AG20443 (cell line): ENCODE data around the gene CCDC194.

ENCODE experiments used
- DNase-seq: peaks from one replicate; pipeline ENCODE4 v3.0.0; 2012; ENCODE audit warnings: low spot score, mixed read lengths

CCDC194 gene

DNA sequence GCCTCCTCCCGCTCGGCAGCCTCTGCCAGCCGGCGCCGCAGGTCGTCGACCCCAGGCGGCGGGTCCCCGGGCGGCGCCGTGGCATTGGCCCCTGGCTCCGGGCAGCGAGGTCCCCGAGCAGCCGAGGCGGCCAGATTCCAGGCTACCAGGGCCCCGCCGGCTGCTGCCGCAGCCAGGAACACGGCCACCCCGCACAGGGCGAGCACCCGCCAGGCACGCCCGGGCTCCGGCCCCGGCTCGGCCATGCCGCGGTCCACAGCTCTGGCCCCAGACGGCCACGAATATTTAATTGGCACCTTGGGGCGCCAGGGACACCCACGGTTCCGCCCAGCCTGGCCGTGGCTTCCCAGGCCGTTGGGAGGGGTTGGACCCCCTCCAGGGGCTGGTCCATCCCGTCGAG lies at the start of gene CCDC194:
Gene CCDC194 (minus strand): TSS at position 283 of the 400 bp plus-strand sequence. CDS start 38 bp downstream, at position 245.
- DNase-seq: peak; percentile 8

DNA sequence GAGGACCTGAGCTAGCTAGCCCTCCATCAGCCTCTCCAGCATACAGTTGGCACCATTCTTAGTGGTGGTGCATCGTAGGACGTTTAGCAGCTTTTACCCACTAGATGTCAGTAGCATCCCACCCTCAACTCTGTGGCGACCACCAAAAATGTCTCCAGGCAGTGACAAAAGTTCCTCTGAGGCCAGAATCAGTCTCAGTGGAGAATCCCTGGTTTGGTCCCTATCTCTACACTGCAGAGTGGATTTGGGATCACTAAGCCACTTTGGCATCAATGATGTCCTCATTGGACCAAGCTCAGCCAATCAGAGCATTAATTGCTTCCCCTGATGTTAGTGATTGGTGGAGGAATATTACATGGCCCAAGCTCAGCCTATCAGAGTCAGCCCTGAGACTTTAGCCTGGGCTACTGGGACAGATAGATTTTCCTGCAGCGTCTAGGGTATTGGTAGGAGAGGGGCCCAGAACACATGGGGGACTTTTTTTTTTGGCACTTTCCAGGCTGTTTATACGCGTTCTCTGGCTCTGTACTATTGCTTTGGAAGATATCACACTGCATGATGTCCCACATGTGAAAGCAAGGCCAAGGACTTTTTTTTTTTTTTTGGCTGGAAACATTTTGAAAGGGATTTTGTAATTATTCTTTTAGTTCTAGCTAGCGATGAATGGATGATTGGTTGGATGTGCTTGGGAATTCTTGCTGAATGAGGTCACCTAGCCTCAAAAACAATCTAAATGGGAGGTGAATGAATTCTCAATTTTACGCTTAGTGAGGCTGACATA lies 47.4 kb upstream of the CCDC194 start:
- DNase-seq: peak; percentile 44

GRCh38 chr19:17436874-17437267 lies 42.9 kb upstream of the CCDC194 start:
- no peak for DNase-seq

- DNase-seq: no peak
These were observed 42.3 kb upstream of the CCDC194 start for GRCh38 chr19:17436094-17436873.

- no peak for DNase-seq
These were observed 41.2 kb upstream of the CCDC194 start for GRCh38 chr19:17435218-17435617.

DNA sequence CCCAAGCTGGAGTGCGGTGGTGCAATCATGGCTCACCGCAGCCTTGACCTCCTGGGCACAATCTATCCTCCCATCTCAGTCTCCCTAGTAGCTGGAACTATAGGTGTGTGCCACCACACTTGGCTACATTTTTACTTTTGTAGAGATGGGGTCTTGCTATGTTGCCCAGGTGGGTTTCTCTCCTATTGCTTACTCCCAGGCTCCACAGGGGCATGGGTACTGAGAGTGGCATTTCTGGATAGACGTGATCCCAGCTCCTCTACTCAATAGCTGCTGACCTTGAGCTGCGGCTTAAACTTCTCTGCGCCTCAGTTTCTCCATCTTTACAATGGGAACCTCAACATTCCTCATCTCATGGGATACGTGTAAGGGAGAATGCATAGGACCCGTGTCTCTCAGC lies 37.4 kb upstream of the CCDC194 start:
- no peak for DNase-seq

GRCh38 chr19:17429641-17430113 lies 35.7 kb upstream of the CCDC194 start:
- no peak for DNase-seq

- DNase-seq: peak; percentile 62
These were observed 30.9 kb upstream of the CCDC194 start for GRCh38 chr19:17424743-17425365.

DNA sequence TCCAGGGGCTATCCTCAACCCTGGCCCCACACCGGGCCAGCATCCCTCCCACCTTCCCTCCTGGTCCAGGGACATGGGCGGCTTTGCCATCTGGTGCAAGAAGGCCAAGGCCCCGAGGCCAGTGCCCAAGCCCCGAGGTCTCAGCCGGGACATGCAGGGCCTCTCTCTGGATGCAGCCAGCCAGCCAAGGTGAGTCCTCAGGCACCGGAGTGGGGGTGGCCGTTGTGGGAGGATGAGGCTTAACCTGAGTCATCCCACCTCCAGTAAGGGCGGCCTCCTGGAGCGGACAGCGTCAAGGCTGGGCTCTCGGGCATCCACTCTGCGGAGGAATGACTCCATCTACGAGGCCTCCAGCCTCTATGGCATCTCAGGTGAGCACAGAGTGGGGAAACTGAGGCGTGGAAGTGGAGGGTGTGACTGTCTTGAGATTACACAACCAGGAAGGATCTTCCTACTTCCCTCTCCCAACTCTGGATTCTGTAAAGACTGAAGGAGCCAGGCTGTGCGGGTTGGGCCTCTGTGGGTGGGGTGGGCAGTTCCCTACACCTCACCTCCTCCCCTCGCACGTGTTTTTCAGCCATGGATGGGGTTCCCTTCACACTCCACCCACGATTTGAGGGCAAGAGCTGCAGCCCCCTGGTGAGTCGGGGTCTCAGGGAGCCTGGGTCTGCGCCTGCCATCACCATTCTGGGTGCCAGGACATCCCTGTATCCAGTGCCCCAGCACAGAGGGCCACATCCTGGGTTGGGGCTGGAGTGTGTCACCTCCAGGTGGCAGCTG lies 29.6 kb upstream of the CCDC194 start:
- DNase-seq: peak; percentile 1

DNA sequence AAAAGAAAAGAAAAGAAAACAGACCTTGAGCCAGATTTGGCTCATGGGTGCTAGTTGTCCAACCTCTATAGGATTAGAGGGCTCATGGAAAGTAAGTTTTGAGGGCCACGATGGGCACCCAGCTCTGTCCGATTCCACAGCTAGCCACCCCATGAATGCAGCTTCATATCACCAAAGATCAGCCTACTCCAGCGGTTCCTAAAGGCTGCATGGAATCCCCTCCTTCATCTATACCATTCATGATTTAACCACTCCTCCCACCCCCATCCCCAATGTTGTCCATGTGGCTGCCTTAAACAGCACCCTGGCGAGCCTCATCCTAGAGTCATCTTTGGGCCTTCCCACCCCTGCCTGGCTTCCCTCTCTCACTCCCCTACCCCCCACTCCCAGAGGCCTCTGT lies 27.9 kb upstream of the CCDC194 start:
- DNase-seq: no peak

DNA sequence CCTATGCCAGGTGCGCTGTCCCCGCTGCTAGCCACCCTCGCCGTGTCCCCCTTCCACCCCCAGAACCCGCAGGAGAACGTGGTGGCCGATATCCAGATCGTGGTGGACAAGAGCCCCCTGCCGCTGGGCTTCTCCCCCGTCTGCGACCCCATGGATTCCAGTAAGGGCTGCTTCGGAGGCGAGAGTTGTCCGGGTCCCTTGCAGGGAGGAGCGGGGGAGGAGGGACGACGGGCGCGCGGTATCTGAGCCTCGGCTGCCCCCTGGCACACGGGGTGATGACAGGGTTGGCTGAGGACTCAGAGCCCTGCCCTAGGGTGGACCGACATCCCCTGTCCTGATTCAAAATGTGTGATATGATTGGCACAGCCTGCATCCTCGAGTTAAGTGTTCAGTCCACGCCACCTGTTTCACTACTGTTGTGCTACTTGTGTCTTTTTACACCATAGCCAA lies 26.5 kb upstream of the CCDC194 start:
- DNase-seq: peak; percentile 52

GRCh38 chr19:17419621-17420474 lies 25.9 kb upstream of the CCDC194 start, which contains the start of gene MVB12A:
Gene MVB12A (plus strand): TSS chr19:17420047. CDS start chr19:17420136, 89 bp downstream.
- peak; percentile 100 for DNase-seq

DNA sequence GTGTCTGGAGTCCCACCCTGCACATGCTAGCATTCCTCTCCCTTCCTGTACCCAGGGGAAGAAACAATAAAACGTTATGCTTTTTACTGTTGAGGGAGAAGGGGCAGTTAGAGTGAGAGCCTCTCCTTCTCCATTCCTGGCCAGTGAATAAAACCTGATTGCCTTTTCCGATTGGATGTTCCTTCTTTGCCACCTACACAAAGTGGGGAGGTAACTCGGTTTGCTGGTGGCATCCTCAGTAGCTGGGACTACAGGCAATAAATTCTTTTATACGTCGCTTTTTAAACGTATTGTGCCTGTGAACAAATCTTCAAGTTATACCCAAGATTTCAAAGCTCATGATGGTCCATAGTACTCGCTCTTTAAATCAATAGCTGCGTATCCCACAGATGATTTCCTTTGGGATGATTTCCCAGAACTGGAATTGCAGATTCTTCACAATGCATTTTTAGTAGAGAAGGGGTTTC lies 25.2 kb upstream of the CCDC194 start:
- peak; percentile 3 for DNase-seq

GRCh38 chr19:17418710-17419109 lies 24.7 kb upstream of the CCDC194 start:
- DNase-seq: no peak

DNA sequence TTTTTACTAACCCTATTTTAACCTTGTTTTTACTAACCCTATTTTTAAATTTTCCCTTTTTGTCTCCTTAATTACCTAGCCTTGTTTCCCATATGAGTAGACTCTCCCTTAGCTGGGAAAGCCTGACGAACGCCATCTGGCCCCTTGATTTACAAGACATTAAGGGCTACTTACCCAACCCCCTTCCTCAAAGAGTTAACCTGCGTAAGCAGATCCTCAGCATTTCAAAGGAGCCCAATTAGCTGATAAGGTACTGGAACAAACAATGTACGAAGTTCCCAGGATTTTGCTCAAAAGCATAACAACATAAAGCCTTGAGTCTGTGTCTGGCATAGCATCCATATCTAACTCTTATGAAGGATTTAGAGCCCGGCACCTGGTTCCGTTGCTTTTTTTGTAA lies 21.1 kb upstream of the CCDC194 start:
- no peak for DNase-seq

DNA sequence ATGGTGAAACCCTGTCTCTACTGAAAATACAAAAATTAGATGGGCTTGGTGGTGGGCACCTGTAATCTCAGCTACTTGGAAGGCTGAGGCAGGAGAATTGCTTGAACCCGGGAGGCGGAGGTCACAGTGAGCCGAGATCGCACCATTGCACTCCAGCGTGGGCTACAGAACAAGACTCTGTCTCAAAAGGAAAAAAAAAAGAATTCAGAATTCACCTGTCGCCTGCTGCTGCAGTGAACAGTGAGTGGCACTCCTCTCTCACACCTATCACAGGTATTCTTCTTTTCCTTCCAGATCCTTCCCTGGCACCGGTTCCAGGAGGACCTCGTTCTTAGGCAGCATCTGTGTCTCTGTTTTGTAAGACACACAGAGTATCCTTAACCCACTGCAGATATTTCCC lies 20.1 kb upstream of the CCDC194 start:
- DNase-seq: no peak

GRCh38 chr19:17411801-17412200 lies 17.8 kb upstream of the CCDC194 start:
- DNase-seq: no peak

DNA sequence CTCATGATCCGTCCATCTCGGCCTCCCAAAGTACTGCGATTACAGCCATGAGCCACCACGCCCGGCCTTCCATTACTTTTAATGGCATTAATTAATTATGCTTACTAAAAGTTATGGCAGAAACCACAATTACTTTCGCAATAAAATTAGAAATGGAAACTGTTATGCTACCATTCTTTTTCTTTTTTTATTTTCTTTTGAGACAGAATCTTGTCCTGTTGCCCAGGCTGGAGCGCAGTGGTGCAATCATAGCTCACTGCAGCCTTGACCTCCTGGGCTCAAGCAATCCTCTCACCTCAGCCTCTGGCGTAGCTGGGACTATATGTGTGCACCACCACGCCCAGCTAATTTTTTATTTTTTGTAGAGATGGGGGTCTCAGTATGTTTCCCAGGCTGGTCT lies 16.0 kb upstream of the CCDC194 start:
- DNase-seq: no peak

DNA sequence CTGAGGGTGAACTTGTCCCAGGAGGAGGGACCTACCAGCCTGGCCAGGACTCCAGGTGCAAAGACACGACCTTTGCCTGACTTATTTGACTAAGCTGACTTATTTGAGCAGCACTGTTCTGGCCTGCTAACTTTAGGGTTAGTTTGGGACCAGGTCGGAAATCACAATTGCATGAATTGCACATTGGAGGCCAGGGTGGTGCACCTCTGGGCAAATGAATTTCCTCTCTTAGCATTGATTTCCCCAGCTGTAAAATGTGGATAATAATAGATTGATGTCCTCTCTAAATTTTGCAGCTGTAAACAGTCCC lies 12.8 kb upstream of the CCDC194 start:
- DNase-seq: no peak

DNA sequence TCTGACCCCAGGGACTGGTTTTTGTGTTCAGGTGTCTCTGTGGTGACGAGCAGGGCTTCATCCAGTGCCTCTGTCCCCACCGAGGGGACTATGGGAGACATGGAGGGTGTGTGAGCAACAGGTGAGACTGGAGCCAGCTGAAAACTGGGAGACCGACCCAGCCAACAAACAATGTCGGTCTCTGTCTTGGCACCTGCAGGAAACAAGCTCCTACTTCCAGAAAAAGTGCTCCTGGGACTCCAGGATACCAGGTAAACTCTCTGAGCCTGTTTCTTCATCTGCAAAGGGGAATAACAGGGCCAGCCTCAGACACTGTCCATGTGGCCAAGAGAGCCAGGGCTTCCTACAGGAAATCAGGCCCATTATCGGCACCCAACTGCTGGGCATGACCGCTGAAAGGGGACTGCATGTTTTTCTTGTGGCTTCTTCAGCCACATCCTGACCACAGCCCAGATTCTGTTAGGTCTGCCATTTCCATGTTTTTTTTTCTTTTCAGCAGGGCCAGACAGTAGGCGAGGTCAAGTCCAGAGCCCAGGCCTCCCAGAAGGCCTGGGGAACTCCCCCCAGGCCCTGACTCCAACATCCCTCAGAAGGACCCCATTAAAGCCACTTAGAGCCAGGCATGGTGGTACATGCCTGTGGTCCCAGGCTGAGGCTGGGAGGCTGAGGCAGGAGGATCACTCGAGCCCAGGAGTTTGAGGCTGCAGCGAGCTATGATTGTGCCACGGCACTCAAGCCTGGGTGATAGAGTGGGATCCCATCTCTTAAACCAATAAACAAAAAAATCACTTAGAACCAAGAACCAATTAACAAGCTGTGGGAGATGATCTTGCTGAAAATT lies 12.3 kb upstream of the CCDC194 start:
- DNase-seq: no peak
